ENCODE measurements around the gene FOXK2.
"Not testable (repeated sequence)": the region's sequence is repeated elsewhere in the genome, so short reads cannot be mapped to it uniquely, and the experiment has no call there.

FOXK2 gene

DNA sequence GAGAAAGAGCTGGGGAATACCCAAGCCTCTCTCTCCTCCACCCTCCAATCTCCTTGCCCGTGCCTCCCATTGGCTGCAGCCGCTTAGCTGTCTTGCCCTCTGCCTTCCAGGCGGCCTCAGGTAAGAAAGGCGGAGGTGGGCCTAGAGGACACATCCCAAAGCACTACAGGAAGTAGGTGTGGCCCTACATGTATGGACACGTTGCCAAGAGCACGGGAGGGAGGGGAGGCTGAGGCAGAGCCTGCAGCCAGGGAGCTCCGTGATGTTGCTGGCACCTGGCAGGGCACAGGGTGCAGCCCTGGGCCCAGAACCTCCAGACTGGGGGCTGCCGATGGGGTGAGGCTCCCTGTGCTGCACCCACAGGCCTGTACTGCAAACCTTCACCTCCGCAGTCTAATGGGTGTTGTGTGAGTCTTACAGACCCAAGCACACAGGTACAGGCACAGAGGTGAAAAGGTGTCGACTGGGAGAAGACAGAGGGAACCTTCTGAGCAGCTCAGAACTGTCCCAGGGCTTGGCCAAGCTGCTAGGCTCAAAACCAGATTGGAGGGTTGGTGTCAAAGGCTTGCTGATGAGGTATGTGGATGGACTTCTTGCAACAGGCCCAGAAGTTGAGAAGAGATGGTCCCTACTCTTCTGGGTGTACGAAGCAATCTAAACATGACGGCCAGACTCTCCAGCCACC is 23.5 kb upstream of the FOXK2 start:
- DNase-seq (ENCODE audit: low read depth, low spot score), result peak; percentile 74

GRCh38 chr17:82496529-82497434 is 22.8 kb upstream of the FOXK2 start:
- DNase-seq (ENCODE audit: low read depth, low spot score), result peak; percentile 67

DNA sequence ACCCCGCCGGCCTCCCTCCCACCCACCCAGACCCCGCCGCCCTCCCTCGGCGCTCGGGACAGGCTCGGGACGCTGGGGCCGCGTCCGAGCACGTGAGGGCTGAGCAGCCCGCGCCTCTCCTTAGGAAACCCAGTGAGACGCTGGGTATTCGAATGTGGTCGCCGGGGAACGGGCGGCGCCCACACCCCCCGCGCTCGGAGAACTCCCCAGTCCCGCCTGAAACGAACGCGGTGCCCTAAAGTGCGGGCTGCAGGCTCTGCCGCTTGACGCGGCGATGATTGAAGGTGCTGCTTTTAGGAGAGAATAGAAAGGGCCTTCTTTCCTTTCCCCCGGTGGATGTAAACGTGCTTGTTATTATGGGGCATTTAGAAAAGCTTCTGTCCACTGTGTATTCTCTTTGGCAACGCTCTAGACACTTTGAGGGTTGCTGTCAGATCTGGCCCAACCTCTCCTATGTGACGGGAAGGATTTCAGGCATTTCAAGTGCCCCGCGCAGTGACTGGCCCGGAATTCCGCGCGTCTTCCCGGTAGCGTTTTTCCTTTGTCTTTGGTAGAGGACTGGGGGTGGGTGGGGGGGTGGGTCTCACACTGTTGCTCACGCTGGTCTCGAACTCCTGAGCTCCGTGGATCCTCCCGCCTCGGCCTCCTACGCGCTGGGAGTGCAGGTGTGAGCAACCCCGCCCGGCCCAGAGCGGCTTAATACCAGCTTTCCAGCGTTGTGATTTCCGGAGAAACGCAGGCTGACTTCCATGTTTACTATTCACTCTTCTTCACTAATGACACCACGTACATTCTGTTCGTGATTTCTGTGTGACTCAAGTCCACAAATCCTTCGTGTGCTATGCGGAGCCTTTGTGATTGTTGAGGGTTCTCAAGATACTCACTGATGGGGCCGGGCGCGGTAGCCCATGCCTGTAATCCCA is 21.8 kb upstream of the FOXK2 start:
- no peak for DNase-seq (ENCODE audit: low read depth, low spot score)

DNA sequence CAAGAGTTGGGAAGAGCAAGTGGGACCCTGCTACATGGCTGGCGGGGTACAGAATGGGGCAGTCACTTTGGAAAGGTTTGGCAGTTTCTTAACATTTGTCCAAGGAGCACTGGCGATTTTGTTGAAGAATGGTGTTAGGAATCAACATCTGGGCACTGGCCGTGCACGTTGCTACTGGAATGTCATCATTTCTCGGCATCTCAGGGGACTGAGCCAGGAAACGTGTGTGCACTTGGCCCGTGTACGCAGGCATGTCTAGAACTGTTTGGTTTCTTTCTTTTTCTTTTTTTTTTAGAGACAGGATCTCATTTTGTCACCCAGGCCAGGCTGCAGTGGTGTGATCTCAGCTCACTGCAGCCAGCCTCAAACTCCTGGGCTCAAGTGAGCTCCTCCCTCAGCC is 17.3 kb upstream of the FOXK2 start:
- DNase-seq (ENCODE audit: low read depth, low spot score), result no peak

DNA sequence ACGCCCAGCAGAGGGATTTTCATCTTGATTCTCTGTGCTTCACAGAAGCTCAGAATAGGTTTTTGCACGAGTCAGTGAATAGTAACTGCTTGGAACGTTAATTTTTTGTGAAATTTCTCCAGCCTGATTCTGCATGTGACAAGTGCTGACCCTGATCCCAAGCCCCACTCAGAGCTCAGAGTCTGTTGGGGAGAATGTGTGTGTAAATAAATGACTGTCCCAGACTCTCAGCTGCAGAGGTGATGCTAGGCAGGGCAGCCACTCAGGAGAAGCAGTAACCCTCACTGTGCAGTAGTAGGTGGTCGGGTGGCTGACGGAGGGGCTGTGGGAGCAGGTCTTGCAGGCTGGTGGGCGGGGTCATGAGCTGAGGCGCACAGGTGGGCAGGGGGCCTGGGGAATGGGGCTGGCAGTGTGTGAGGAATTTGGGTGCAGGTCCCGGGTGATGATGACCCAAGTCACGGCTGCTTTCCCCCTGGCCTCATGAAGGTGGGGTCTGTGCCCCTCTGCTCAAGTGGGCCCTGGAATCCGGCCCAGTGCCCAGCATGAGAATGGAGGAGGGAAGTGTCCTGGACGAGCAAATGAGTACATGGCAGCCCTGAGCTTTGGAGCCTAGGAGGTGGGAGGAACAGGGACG is 16.3 kb upstream of the FOXK2 start:
- no peak for DNase-seq (ENCODE audit: low read depth, low spot score)

- DNase-seq (ENCODE audit: low read depth, low spot score), result no peak
Measured at GRCh38 chr17:82503728-82504308, 15.7 kb upstream of the FOXK2 start.

DNA sequence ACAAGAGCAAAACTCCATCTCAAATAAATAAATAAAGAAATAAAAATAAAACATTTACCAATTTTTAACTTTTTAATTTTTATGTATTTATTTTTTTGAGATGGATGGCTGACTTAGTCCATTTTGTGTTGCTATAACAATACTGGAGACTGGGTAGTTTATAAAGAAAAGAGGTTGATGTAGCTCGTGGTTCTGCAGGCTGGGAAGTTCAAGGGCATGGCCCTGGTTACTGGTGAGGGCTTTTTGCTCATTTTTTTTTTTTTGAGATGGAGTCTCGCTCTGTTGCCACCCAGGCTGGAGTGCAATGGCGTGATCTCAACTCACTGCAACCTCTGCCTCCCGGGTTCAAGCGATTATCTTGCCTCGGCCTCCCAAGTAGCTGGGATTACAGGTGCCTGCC is 14.2 kb upstream of the FOXK2 start:
- no peak for DNase-seq (ENCODE audit: low read depth, low spot score)

GRCh38 chr17:82506402-82506801 is 13.1 kb upstream of the FOXK2 start:
- DNase-seq (ENCODE audit: low read depth, low spot score), result not testable (repeated sequence)

- DNase-seq (ENCODE audit: low read depth, low spot score), result no peak
Measured at GRCh38 chr17:82507631-82508175, 11.8 kb upstream of the FOXK2 start.

DNA sequence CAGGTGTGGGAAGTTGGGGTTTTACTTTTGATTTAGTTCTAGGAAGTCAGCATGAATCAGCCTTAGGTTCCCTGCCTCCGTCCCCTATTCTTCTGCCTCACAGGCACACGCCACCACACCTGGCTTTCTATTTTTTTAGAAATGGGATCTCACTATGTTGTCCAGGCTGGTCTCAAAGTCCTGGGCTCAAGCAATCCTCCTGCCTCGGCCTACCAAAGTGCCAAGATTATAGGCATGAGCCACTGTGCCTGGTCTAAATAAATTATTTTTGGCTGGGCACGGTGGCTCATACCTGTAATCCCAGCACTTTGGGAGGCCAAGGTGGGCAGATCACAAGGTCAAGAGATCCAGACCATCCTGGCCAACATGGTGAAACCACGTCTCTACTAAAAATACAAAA is 7.9 kb upstream of the FOXK2 start:
- not testable (repeated sequence) for DNase-seq (ENCODE audit: low read depth, low spot score)

- not testable (repeated sequence) for DNase-seq (ENCODE audit: low read depth, low spot score)
Measured at GRCh38 chr17:82513864-82514263, 5.7 kb upstream of the FOXK2 start.

DNA sequence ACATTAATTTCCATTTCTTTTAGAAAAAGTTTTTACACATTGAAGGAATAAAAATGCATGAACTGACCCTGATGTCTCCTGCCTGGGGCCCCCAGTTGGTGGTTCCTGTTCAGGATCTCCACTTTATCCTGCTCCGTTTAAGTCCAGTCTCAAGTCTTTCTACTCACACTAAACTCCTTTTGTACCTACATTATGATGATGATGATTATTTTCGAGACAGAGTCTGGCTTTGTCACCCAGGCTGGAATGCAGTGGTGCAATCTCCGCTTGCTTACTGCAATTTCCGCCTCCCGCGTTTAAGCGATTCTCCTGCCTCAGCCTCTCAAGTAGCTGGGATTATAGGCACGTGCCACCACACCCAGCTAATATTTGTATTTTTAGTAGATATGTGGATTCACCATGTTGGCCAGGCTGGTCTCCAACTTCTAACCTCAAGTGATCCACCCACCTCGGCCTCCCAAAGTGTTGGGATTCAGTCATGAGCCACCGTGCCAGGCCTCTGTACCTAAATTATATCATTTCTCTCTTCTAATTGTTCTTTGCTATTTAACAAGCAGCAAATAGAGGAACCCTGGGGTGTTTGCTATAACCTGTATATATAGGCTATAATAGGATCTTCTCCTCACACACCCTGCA is 2.2 kb upstream of the FOXK2 start:
- no peak for DNase-seq (ENCODE audit: low read depth, low spot score)

- no peak for DNase-seq (ENCODE audit: low read depth, low spot score)
Measured at GRCh38 chr17:82519971-82520903, 705 bp downstream of the FOXK2 start.

- no peak for DNase-seq (ENCODE audit: low read depth, low spot score)
Measured at GRCh38 chr17:82524540-82524939, 5.0 kb downstream of the FOXK2 start.

- no peak for DNase-seq (ENCODE audit: low read depth, low spot score)
Measured at GRCh38 chr17:82525712-82526111, 6.2 kb downstream of the FOXK2 start.

DNA sequence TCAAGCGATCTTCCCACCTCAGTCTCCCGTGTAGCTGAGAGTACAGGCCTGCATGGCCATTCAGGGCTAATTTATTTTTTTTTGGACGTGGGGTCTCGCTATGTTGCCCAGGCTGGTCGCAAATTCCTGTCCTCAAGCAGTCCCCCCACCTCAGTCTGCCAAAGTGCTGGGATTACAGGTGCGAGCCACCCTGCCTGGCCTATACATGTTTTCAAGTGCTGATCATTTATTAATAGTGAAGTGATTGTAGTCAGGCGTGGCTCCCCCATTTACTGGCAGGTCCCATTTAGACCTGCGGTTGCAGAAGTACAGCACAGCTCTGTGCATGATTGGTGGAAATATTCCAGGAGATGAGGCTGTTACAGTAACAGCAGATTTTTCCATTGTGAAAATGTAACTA is 8.4 kb downstream of the FOXK2 start:
- no peak for DNase-seq (ENCODE audit: low read depth, low spot score)

DNA sequence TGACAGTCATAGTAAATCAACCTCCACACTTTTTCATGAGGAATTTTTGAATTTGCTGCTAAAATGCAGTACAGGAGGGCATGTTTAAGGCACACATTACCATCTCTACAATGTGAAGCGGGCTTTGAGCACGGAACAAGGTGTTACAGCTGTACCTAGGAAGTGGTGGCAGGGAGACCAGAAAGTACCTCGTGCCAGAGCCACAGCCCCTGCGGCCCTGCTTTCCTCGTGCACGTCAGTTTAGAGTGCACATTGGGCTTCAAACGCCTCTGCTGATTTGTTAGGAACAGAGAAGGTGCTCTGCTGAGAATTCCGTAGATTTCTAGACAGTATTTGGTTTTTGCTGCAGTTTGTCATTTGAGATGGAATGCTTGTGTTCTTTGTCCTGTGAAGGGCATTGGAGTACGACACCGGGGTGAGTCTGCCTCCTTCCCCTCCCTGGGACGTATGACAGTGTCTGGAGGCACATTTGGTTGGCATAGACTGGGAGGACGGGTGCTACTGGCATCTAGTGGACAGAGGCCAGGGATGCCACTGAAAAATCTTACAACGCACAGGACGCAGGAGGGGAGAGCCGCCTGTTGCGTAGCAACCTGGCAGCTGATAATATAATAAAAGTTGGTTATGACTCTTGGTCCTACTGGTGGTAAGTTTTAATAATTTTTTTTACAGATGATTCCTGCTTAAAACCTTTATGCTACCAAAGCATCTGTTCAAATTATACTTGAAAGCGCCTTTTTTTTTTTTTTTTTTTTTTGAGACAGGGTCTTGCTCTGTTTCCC is 9.1 kb downstream of the FOXK2 start:
- DNase-seq (ENCODE audit: low read depth, low spot score), result no peak

DNA sequence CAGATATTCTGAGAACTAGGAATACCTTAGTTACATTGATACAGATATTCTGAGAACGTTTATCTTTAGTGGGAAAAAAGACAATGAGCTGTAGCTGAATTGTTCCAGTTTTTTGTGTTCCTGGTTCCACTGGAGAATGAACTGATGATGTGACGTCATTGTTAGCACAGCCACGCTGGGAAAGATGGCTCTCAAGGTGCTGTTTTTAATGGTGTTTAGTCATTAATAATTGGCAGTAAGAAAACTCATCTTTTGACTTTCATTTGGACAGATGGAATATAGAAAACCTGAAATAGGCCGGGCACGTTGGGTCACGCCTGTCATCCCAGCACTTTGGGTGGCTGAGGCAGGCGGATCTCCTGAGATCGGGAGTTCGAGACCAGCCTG is 10.4 kb downstream of the FOXK2 start:
- DNase-seq (ENCODE audit: low read depth, low spot score), result no peak
